NCI-H526 (cell line): ENCODE data around the gene SCAF4.
"Not testable (repeated sequence)": the region's sequence is repeated elsewhere in the genome, so short reads cannot be mapped to it uniquely, and the experiment has no call there.

Experiments used
- DNase-seq, 2 experiments: peaks; one replicate each; lab custom pipeline; 2025; lab: John Stamatoyannopoulos, UW

The SCAF4 gene

DNA sequence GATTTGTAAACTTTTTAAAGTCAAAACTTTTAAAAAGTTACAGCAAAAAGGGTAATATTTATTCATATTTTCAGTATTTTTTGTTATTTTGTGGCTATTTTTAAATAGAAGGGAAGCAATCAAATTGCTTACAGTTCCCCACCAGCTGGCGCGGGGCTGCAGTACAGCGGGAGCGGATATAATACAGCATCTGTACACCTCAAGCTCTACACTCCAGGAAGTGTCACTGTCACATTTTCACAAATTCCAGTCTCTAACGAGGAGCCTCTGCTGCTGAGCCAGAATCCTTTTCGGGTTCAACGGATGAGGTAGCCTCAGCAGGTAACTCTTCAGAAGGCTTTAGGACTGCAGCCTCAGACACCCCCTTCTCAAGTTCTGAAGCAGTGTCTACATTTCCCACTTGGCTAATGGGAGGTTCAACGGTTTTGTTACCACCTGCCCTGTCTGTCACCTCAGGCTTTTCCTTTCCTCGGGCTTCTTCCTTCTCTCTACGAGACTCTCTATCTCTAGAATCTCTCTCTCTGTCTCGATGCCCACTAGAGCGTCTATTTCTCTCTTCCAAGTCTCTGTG is 60.7 kb downstream of the SCAF4 start:
- DNase-seq: no peak

DNA sequence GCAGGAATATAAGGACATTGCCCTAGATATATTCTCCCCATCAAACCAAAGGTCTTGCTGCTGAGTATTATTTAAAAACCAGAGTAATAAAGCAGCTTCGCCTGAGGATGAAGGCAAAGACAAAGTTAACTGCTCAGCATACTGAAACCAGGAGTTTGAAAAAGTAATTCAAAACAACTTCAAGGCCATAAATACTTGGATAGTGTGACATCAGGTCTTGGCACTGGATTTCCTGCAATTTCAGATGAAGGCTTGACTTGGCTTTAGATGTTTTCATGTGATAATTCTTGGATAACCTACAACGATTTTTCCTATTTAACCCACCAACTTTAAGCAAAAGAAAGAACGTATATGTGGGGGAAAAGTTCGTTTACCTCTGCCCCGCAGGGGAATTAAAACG is 61.8 kb downstream of the SCAF4 start:
- no peak for DNase-seq

DNA sequence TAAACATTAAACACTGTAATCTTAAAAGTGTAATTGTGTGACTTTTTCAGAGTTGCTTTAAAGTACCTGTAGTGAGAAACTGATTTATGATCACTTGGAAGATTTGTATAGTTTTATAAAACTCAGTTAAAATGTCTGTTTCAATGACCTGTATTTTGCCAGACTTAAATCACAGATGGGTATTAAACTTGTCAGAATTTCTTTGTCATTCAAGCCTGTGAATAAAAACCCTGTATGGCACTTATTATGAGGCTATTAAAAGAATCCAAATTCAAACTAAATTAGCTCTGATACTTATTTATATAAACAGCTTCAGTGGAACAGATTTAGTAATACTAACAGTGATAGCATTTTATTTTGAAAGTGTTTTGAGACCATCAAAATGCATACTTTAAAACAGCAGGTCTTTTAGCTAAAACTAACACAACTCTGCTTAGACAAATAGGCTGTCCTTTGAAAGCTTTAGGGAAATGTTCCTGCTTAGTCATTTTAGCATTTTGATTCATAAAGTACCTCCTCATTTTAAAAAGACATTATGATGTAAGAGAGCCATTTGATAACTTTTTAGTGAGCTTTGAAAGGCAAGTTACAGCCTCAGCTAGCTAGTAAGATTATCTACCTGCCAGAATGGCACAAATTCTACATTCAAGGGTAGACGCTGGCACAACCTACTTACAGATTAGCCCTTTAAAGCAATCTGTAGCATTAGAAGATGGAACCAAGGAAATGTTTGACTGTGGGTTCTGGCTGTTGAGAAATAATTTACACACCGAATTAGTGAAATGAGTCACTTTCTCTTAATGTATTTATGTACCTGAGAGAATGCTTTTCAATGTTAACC is 63.0 kb downstream of the SCAF4 start:
- no peak for DNase-seq

DNA sequence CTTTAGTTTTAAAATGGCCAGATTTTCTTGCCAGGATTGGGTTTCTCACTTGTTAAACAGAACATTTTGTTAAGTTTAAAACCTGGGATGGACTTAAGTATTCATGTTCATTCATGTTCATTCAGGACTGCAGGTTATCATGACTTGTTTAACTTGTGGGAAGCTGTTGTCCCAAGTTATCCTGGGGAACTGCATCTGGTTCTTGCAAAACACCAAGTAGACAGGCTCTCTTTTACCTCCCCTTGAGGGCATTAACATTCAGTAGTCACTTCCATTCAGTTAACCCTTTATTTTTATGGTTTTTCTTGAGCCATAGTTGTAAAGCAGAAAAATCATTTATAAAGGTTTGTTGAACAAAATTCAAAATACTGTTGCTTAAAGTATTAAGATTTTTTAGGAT is 64.3 kb downstream of the SCAF4 start:
- no peak for DNase-seq

DNA sequence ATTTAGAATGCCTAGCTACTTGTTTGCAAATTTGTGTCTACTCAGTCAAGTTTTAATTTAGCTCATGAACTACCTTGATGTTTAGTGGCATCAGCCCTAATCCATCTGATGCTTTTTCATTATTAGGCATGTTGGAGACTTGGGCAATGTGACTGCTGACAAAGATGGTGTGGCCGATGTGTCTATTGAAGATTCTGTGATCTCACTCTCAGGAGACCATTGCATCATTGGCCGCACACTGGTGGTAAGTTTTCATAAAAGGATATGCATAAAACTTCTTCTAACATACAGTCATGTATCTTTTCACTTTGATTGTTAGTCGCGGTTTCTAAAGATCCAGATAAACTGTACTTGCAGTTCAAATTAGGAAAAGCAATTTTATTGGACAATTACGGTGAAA is 64.8 kb downstream of the SCAF4 start:
- DNase-seq: no peak

DNA sequence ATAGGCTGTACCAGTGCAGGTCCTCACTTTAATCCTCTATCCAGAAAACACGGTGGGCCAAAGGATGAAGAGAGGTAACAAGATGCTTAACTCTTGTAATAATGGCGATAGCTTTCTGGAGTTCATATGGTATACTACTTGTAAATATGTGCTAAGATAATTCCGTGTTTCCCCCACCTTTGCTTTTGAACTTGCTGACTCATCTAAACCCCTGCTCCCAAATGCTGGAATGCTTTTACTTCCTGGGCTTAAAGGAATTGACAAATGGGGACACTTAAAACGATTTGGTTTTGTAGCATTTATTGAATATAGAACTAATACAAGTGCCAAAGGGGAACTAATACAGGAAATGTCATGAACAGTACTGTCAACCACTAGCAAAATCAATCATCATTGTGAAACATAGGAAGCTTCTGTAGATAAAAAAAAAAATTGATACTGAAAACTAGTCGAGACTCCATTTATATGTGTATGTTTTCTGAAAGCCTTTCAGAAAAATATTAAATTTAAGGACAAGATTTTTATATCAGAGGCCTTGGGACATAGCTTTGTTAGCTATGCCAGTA is 65.4 kb downstream of the SCAF4 start:
- DNase-seq: no peak

DNA sequence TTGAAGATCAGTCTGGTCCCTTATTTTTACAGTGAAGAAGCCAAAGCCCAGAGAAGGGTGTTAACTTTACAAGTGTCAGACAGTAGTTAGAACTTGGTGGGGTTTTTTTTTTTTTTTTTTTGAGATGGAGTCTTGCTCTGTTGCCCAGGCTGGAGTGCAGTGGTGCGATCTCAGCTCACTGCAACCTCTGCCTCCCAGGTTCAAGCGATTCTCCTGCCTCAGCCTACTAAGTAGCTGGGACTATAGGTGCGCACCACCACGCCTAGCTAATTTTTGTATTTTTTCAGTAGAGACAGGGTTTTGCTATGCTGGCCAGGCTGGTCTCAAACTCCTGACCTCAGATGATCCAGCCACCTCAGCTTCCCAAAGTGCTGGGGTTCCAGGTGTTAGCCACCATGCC is 66.0 kb downstream of the SCAF4 start:
- not testable (repeated sequence) for DNase-seq

DNA sequence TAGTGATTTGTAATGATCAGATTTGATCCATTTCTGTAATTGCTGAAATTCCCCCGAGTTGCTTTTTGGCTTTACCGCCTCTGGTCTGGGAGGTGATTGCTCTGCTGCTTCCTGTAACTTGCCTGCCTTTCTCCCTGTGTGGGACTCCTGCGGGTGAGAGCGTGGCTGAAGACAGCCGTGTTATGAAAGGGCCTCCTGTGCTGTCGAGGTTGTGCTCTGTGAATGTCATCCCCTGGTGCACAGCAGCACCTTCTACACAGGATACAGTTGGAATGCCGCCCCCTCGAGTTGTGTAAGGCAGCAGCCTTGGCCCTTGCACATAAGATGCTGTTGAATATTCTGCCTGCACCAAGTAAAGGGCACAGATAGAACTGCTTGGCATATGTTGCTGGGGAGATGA is 66.5 kb downstream of the SCAF4 start:
- DNase-seq: no peak

DNA sequence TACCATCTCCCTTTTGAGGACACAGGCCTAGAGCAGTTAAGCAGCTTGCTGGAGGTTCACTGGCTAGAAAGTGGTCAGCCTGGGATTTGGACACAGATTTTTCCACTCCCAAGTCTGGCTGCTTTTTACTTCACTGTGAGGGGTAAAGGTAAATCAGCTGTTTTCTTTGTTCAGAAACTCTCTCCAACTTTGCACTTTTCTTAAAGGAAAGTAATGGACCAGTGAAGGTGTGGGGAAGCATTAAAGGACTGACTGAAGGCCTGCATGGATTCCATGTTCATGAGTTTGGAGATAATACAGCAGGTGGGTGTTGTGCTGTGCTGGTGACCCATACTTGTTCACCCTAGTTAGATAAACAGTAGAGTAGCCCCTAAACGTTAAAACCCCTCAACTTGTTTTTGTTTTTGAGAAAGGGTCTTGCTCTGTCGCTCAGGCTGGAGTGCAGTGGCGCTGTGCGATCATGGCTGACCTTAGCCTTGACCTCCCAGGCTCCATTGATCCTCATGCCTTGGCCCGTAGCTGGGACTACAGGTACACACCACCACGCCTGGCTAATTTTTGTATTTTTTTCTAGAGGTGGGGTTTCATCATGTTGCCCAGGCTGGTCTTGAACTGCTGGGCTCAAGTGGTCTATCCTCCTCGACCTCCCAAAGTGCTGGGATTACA is 68.2 kb downstream of the SCAF4 start:
- DNase-seq: no peak

DNA sequence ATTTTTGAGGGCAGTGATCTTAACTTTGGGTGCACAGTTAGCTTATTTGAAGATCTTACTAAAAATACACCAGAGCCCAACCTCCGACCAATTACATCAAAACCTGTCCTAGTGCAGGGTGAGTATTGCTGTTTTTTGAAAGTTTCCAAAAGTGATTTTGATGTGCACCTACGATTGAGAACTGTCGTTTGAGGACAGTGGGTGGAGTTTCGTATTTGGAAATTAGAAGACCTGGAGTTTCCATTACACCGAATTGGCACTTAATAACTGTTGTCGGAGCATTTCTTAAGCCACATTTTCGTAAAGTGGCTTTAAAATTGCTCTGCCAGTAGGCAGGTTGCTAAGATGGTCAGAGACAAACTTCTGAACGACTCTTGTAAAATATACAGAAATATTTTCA is 71.3 kb downstream of the SCAF4 start:
- DNase-seq: no peak

DNA sequence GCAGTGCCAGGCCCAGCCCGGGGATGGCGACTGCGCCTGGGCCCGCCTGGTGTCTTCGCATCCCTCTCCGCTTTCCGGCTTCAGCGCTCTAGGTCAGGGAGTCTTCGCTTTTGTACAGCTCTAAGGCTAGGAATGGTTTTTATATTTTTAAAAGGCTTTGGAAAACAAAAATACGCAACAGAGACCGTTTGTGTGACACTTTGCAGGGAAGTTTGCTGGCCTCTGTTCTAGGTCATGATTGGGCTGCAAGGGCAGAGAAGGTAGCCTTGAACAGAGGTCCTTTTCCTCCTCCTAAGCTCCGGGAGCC is 71.7 kb downstream of the SCAF4 start:
- peak in 1 of 2 experiments; percentile 47 for DNase-seq

DNA sequence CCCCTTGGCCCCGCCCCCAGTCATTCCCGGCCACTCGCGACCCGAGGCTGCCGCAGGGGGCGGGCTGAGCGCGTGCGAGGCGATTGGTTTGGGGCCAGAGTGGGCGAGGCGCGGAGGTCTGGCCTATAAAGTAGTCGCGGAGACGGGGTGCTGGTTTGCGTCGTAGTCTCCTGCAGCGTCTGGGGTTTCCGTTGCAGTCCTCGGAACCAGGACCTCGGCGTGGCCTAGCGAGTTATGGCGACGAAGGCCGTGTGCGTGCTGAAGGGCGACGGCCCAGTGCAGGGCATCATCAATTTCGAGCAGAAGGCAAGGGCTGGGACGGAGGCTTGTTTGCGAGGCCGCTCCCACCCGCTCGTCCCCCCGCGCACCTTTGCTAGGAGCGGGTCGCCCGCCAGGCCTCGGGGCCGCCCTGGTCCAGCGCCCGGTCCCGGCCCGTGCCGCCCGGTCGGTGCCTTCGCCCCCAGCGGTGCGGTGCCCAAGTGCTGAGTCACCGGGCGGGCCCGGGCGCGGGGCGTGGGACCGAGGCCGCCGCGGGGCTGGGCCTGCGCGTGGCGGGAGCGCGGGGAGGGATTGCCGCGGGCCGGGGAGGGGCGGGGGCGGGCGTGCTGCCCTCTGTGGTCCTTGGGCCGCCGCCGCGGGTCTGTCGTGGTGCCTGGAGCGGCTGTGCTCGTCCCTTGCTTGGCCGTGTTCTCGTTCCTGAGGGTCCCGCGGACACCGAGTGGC is 72.2 kb downstream of the SCAF4 start, which contains the start of gene SOD1:
Gene SOD1, plus strand, starts transcription at position 158 of the 723 bp plus-strand sequence. Its CDS starts 77 bp downstream, at position 235.
- DNase-seq: peak; percentile 76 to 97

DNA sequence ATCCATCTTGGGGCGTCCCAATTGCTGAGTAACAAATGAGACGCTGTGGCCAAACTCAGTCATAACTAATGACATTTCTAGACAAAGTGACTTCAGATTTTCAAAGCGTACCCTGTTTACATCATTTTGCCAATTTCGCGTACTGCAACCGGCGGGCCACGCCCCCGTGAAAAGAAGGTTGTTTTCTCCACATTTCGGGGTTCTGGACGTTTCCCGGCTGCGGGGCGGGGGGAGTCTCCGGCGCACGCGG is 72.7 kb downstream of the SCAF4 start:
- no peak for DNase-seq

DNA sequence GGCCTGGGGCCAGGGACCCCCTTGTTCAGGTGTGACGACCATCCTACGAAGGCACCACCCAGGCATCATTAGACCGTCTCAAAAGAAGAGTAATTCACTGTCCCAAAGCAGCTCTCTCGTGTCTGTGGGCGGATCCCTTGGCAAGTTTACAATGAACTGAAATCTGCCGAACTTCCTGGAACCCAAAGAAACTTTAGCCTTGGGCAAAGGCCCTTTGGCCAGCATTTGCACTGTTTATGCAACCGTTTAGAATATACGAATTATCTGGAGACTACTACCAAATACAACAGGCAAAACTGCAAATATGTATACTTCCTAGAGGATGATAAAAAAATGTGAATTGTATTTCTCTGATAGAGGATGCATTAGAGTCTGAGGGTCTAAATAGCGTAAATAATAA is 73.9 kb downstream of the SCAF4 start:
- DNase-seq: no peak

DNA sequence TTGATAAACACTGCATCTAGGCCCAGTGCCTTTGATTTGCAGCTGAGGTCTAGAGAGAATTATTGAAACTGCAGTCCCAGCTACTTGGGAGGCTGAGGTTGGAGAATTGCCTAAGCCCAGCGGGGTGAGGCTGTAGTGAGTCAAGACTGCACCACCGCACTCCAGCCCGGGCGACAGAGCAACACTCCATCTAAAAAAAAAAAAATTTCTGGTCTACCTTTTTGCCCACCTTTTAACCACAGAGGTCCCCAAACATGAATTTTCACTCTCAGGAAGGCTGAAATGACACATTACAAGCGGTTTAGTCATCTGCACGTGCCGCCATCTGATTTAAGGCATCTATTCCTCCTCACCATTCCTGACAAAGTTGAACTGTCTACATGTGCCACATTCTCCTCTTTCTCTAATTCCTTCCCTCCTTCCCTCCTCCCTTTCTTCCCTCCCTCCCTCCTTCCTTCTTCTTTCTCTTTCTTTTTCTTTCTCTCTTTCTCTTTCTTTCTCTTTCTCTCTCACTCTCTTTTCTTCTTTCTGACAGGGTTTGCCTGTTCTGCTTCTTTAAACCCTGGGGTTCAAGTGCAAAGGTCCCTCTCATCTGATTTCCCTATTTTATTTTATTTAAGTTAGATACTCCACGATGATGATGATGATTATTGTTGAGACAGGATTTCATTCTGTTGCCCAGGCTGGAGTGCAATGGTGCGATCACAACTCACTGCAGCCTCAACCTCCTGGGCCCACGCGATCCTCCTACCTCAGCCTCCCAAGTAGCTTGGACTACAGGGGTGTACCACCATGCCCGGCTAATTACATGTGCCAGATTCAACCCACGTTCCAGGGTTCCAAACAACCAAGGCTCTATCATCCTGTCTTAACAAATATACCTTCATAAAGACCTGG is 75.5 kb downstream of the SCAF4 start:
- DNase-seq: no peak

DNA sequence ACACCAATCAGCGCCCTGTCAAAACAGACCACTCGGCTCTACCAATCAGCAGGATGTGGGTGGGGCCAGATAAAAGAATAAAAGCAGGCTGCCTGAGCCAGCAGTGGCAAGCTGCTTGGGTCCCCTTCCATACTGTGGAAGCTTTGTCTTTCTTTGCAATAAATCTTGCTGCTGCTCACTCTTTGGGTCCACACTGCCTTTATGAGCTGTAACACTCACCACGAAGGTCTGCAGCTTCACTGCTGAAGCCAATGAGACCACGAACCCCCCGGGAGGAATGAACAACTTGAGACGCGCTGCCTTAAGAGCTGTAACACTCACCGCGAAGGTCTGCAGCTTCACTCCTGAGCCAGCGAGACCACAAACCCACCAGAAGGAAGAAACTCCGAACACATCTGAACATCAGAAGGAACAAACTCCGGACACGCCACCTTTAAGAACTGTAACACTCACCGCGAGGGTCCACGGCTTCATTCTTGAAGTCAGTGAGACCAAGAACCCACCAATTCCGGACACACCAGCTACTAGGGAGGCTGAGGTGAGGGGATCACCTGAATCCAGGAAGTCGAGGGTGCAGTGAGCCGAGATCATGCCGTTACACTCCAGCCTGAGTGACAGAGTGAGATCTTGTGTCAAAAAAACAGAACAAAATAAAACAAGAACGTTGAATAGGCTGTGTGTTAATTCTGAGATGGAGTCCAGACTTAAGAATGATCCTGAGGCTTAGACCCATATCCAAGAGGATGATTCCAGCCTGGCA is 76.9 kb downstream of the SCAF4 start:
- DNase-seq: not testable (repeated sequence)

DNA sequence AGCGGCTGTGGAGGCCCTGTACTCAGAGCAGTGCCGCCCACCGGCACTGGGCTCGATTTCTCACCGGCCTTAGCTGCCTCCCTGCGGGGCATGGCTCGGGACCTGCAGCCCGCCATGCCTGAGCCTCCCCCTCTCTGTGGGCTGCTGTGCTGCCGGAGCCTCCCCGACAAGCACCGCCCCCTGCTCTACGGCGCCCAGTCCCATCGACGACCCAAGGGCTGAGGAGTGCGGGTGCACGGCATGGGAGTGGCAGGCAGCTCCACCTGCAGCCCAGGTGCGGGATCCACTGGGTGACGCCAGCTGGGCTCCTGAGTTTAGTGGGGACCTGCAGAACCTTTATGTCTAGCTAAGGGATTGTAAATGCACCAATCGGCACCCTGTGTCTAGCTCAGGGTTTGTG is 77.6 kb downstream of the SCAF4 start:
- DNase-seq: no peak

DNA sequence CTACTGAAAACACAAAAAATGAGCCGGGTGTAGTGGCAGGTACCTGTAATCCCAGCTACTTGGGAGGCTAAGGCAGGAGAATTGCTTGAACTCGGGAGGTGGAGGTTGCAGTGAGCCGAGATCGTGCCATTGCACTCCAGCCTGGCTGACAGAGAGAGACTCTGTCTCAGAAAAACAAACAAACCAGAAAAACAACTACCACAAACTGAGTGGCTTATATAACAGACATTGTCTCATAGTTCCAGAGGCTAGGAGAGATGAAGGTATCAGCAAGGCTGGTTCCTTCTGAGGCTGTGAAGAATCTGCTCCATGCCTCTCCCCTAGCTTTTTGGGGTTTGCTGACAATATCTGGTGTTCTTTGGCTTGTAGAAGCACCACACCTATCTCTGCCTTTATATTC is 80.4 kb downstream of the SCAF4 start:
- not testable (repeated sequence) for DNase-seq

DNA sequence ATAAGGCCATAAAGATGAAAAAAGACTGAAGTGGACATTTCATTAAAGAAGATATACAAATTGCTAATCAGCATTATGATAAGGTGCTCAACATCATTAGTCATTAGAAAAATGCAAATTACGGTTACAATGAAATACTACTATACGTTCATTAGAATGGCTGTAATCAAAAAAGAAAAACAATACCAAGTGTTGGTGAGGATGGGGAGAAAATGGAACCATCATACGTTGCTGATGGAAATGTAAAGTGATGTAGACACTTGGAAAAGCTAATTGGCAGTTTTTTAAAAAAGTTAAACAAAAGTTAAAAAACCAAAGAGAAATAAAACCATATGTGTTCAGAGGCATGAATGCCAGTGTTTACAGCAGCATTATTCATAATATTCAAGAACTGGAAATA is 81.0 kb downstream of the SCAF4 start:
- DNase-seq: no peak

DNA sequence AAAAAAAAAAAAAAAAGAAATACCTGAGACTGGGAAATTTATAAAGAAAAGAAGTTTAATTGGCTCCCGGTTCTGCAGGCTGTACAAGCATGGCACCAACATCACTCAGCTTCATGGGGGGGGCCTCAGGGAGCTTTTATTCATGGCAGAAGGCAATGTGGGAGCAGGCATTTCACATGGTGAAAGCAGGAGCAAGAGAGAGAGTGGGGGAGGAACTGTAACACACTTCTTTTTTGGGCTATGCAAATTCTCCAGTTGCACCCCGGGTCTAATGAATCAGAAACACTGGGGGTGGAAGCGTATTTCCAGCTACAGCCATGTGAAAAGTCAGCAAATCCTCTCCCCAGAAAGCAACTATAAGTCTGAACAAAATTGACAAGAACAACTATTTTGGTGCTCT is 84.3 kb downstream of the SCAF4 start:
- DNase-seq: no peak

DNA sequence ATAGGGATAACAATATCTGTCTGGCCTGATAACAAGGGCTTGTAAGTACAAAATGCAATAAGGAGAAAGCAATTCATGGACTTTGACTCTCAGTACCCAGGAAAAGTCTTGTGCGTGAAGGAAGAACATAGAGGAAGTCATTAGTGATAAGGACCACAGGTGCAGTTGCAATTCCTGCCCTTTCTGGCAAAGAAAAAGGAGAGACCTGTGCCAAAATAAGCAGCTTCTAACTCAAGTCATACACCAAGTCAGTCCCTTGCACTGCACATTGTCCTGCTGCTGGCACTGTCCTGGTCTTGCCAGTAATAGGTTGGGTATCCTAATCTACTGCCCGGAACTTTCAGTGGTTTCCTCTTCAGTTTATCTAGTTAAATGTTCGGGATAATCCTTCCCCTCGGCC is 87.3 kb downstream of the SCAF4 start:
- DNase-seq: no peak
